ENCODE results near the gene ARMH1. TPM values are rescaled to one million over a fixed set of nuclear protein-coding genes. Genes with fewer than 3 reads are reported as not detected.
A peak's percentile ranks its signal among the peaks of the same experiment; 100 is the strongest.

The ARMH1 gene
- 0.94 TPM for polyA plus RNA-seq (2013, experiment 1 of 2; ENCODE audit: insufficient read length)
- polyA plus RNA-seq (2013, experiment 2 of 2; ENCODE audit: insufficient read length) = 0.38 TPM

- DNase-seq = peak; percentile 99
Observed at GRCh38 chr1:44674113-44675000, at the start of gene ARMH1, which contains the start of gene TMEM53. TSS of gene ARMH1 (plus strand) at chr1:44674714. CDS start at chr1:44689698, 14,984 bp downstream. TSS of gene TMEM53 (minus strand) at chr1:44674481. CDS start at chr1:44674391, 90 bp downstream.

GRCh38 chr1:44625348-44625747 is 49.2 kb upstream of the ARMH1 start:
- DNase-seq = no peak

- peak; percentile 59 for DNase-seq
Observed at GRCh38 chr1:44628962-44629756, 45.4 kb upstream of the ARMH1 start.

GRCh38 chr1:44630116-44630515 is 44.4 kb upstream of the ARMH1 start:
- DNase-seq = peak; percentile 11

GRCh38 chr1:44631333-44631646 is 43.2 kb upstream of the ARMH1 start:
- DNase-seq = no peak

- DNase-seq = peak; percentile 88
Observed at GRCh38 chr1:44631647-44632539, 42.6 kb upstream of the ARMH1 start.

GRCh38 chr1:44632598-44632997 is 41.9 kb upstream of the ARMH1 start:
- DNase-seq = no peak

- DNase-seq = no peak
Observed at GRCh38 chr1:44634606-44635189, 39.8 kb upstream of the ARMH1 start.

GRCh38 chr1:44635439-44635838 is 39.1 kb upstream of the ARMH1 start:
- no peak for DNase-seq

- DNase-seq = no peak
Observed at GRCh38 chr1:44636083-44636687, 38.3 kb upstream of the ARMH1 start.

- DNase-seq = no peak
Observed at GRCh38 chr1:44636688-44637598, 37.6 kb upstream of the ARMH1 start.

GRCh38 chr1:44637702-44638411 is 36.7 kb upstream of the ARMH1 start:
- no peak for DNase-seq

- no peak for DNase-seq
Observed at GRCh38 chr1:44640200-44640853, 34.2 kb upstream of the ARMH1 start.

GRCh38 chr1:44641126-44642102 is 33.1 kb upstream of the ARMH1 start:
- no peak for DNase-seq

GRCh38 chr1:44642255-44642654 is 32.3 kb upstream of the ARMH1 start:
- DNase-seq = no peak

GRCh38 chr1:44642925-44643324 is 31.6 kb upstream of the ARMH1 start:
- no peak for DNase-seq

GRCh38 chr1:44643721-44644334 is 30.7 kb upstream of the ARMH1 start:
- DNase-seq = no peak
